ENCODE results near the gene DST.

The DST gene

DNA sequence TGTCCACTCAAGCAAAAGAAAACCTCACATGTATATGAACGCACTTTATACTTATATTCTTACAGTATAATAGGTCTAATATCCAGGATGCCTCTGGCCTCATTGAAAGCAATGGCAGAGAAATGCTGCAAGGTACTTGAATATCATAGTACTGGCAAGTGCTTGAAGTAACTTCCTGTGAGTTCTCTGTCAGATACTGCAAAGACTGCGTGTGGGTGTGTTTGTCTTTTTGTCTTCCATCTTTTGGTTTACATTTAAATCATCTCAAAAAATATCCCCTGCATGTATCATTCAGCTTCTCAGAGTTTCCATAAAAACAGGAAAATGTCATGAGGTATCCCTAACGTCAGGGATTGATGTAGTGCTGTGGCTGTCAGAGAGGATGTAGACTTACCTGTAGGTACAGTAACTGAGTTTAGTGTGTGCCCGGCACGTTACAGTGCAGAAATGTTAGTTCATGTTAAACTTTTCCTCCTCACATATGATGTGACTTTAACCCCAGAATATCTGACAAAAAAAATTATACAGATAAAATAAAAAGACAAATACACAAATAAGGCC, 184.3 kb downstream of the DST start:
- DNase-seq (ENCODE audit: low spot score): no peak
- no peak overlapping the region for H3K27ac ChIP-seq
- TF ChIP-seq, protein P1, sequence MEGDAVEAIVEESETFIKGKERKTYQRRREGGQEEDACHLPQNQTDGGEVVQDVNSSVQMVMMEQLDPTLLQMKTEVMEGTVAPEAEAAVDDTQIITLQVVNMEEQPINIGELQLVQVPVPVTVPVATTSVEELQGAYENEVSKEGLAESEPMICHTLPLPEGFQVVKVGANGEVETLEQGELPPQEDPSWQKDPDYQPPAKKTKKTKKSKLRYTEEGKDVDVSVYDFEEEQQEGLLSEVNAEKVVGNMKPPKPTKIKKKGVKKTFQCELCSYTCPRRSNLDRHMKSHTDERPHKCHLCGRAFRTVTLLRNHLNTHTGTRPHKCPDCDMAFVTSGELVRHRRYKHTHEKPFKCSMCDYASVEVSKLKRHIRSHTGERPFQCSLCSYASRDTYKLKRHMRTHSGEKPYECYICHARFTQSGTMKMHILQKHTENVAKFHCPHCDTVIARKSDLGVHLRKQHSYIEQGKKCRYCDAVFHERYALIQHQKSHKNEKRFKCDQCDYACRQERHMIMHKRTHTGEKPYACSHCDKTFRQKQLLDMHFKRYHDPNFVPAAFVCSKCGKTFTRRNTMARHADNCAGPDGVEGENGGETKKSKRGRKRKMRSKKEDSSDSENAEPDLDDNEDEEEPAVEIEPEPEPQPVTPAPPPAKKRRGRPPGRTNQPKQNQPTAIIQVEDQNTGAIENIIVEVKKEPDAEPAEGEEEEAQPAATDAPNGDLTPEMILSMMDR (conservative IDR thresholded peaks at IDR 0.05; ENCODE audit: low read depth): no peak
- POLR2A ChIA-PET (ENCODE audit: low non-redundant PET): no interaction called here
- CTCF ChIA-PET: interaction anchor here (0.6 kb wide), 1 partner anchor 31 kb away, joined by 5 read pairs; no protein-coding TSS in a partner anchor

DNA sequence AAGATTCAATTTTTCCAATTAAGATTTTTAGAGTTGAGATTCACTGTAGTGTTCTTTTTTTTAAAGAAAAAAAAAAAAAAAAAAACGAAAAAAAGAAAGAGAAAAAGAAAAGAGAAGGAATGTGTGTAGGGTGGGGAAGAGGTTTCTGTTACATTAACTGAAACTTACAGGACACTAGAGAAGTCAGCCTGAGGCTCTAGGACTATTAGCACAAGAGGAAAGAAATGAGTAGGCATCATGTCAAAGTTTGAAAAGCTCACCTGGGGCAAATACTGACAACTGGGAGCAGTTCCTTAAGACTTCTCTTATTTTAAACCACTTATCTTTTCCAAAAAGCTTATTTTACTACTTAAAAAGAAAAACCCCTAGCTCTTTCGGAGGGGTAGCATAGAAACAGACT, 185.9 kb downstream of the DST start:
- DNase-seq (ENCODE audit: low spot score): no peak
- TF ChIP-seq, protein P1 (conservative IDR thresholded peaks at IDR 0.05; ENCODE audit: low read depth): no peak
- H3K27ac ChIP-seq: no peak overlapping the region
- CTCF ChIA-PET: no interaction called here
- POLR2A ChIA-PET (ENCODE audit: low non-redundant PET): no interaction called here

DNA sequence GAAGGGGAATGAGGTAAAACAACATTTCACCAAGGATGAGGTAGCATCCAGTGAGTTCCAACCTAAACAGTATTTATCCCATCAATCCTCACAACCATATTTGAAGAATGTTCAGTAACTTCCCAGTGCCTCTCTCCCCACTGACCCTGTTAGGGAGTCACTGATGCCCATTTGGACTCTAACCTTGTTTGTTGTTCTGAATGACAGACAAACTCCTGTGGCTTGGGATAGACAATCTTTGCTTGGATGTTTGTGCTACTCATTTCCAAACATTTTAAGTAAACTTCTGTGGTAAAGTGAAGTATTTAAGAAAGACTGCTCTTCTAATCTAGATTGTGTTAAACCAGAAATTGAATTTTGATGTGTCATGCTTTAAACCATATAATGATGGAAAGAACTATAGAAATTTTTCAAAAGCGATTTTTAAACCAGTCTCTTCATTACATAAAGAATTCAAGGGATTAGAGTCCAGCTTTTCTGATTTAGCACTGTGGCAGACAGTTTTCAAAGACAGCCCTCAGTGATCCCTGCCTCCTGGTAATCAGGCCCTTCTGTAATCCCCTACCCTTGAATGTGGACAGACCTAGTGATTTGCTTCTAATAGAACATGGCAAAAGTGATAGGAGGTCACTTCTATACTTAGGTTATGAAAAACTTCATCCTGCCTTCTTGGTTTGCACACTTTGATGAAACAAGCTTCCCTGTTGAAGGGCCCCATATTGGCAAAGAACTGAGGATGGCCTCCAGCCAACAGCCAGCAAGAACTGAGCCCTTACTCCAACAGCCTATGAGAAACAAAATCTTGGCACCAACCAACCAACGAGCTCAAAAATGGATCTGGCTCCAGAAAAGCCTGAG, 191.6 kb downstream of the DST start:
- ChIA-PET CTCF (no interaction called here), POLR2A (ENCODE audit: low non-redundant PET) (no interaction called here)
- DNase-seq (ENCODE audit: low spot score): no peak
- TF ChIP-seq, protein P1 (conservative IDR thresholded peaks at IDR 0.05; ENCODE audit: low read depth): no peak
- no peak overlapping the region for H3K27ac ChIP-seq

DNA sequence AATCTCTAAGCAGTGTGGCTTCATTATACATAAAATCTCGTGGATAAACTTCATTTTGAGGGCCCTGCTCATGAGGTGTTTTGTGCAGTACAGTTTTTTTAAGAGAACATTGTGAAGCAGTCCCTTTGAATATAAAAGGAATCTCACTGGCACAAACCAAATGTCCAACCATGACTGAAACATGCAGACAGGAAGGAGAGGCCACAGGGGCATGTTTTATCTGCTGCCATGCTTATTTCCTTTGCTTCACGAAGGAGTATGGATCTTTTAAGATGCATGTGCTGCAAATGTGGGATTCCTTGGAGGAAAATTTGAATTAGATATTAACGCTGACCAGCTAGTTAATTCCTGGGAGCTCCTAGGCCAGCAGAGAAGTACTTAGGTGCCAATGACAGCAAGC, 192.3 kb downstream of the DST start:
- DNase-seq (ENCODE audit: low spot score): no peak
- ChIA-PET POLR2A (ENCODE audit: low non-redundant PET) (no interaction called here), CTCF (no interaction called here)
- TF ChIP-seq, protein P1 (conservative IDR thresholded peaks at IDR 0.05; ENCODE audit: low read depth): no peak
- H3K27ac ChIP-seq: no peak overlapping the region

DNA sequence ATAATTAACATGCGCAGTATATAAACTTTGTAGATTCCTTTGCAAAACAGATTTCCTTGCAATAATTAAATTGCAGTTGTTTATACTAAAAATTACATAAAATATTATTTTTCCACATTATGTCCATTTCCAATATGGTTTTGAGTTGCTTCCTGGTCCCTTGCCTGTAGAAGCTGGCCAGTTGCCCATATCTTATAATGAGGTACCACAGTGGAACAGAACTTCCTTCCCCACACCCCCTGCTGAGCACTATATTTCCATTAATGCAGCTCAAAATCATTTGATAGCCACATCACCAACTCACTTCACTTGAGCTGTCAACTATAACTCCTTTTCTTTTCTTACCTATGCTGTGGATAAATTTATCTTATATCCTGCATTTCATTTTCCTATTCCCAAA, 194.6 kb downstream of the DST start:
- no peak overlapping the region for H3K27ac ChIP-seq
- TF ChIP-seq, protein P1 (conservative IDR thresholded peaks at IDR 0.05; ENCODE audit: low read depth): no peak
- CTCF ChIA-PET: no interaction called here
- POLR2A ChIA-PET (ENCODE audit: low non-redundant PET): no interaction called here
- DNase-seq (ENCODE audit: low spot score): no peak

DNA sequence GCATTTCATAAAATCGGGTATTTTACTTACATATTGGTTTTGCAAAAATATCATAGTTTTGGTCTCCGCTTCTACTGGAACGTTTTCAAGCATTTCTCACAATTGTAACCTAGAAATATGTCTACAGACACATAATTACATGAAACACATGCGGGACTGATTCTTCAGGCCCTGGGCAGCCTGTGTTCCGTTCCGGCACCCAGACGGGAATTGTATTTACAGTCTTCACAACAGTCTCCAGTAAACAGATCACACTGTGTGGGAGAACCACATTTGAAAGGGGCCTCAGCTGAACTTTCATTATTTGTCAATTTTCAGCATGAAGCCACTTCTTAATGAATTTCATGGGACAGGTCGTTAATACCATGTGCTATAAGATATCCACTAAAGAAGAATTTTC, 196.9 kb downstream of the DST start:
- TF ChIP-seq, protein P1 (conservative IDR thresholded peaks at IDR 0.05; ENCODE audit: low read depth): no peak
- ChIA-PET CTCF (interaction anchor here (2.1 kb wide), 1 partner anchor 76 kb away, joined by 5 read pairs; no protein-coding TSS in a partner anchor), POLR2A (ENCODE audit: low non-redundant PET) (no interaction called here)
- DNase-seq (ENCODE audit: low spot score): no peak
- no peak overlapping the region for H3K27ac ChIP-seq
